Stimulated activated CD4-positive, alpha-beta T cell treated with anti-CD3 and anti-CD28 coated beads, Interleukin-4, amount 100 ng/mL, for 48 hours (primary cell): ENCODE data around the gene ADNP.

ENCODE experiments used
- DNase-seq, 2 donors: peaks; one replicate each; pipeline ENCODE4 v3.0.0-alpha.2; 2020; ENCODE audit warnings: low read depth in 2 of 2

Gene ADNP

GRCh38 chr20:50932691-50933280, 1.5 kb upstream of the ADNP start:
- DNase-seq = no peak

GRCh38 chr20:50932016-50932485, 814 bp upstream of the ADNP start:
- DNase-seq = no peak

DNA sequence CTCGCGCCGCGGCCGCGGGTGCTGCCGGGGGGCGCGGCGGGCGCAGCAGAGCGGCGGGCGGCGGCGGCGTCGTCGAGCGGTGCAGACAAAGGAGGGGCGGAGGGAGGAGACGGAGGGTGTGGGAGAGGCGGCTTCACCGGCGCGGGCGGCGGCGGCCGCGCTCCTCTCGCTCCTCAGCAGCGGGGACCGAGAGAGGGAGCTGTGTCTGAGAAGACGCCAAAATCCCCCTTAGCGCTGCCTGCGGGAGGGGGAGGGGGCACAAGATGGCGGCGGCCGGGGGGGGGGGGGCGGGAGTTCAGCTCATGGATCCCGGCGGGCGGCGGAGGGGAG, 296 bp downstream of the ADNP start:
- DNase-seq = no peak

- peak; percentile 14 to 19 for DNase-seq
Measured at GRCh38 chr20:50930139-50930975, 880 bp downstream of the ADNP start.

GRCh38 chr20:50929299-50930138, 1.7 kb downstream of the ADNP start:
- peak; percentile 93 for DNase-seq

DNA sequence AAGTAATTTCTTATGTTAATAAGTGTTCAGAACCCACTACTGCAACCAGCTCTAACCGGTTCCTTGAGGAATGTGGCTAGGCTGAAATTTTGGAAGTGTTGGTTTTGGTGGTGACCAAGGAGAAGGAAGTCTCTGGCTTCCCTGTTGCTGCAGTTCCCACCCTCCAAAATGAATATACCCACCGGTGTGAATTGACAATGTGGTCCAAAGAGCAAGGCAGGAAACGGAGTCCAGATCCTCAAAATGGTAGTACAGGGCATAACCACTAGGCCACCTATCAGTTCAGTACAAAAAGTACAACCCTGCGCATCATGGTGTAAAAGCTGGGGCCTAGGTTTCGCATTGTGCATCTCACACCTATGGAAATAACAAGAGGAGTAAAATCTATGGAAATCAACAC, 2.8 kb downstream of the ADNP start:
- no peak for DNase-seq

DNA sequence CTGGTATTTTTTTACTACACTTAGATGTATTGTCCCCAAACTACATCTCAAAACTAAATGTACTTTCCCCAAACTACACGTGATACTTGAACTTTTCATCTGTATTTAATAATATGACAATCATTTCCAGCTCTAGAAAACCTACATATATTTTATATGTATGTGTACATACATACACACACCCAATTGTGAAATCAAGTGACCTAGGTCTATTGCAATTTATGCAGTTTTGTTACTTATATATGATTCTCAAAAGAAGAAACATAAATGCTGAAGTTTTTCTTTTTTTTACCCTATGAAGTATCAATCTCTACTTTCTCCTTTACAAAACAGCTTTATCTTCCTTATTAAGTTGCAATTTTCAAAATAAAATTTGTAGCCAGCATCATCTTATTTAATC, 4.7 kb downstream of the ADNP start:
- DNase-seq = no peak

GRCh38 chr20:50924261-50924920, 6.8 kb downstream of the ADNP start:
- no peak for DNase-seq

DNA sequence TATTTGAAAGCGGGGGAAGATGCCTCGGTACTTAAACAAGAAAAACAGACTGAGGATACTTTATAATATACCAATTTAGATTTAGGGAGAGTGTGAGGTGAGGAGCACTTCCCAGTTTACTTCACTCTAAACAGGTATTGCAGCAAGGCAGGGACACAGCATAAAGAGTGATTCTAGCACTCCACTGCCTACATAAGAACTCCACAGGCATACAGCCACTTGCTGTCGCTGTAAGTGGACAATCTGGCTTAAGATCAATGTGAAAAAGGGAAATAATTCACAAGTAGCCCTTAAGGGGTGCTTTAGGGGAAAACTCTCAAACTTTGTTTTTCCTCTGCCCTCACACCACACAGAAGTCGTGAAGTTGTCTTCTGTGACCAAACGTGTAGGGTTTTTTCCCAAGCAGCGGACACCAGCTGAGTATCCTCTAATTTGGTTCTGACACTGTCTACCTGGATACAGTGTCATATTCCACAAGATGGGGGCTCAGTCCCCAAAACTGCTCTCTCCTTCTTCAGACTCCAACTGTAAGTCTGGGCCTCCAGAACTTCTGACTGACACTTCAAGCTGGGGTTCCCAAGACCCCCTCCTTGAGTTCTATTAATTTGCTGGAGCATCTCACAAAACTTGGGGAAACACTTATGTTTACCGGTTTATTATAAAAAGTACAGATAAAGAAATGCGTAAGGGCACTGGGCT, 9.3 kb downstream of the ADNP start:
- DNase-seq = no peak

- no peak for DNase-seq
Measured at GRCh38 chr20:50920997-50921396, 10.2 kb downstream of the ADNP start.

GRCh38 chr20:50919567-50919966, 11.7 kb downstream of the ADNP start:
- DNase-seq = no peak

GRCh38 chr20:50918403-50918802, 12.8 kb downstream of the ADNP start:
- no peak for DNase-seq

GRCh38 chr20:50916934-50917333, 14.3 kb downstream of the ADNP start:
- no peak for DNase-seq

DNA sequence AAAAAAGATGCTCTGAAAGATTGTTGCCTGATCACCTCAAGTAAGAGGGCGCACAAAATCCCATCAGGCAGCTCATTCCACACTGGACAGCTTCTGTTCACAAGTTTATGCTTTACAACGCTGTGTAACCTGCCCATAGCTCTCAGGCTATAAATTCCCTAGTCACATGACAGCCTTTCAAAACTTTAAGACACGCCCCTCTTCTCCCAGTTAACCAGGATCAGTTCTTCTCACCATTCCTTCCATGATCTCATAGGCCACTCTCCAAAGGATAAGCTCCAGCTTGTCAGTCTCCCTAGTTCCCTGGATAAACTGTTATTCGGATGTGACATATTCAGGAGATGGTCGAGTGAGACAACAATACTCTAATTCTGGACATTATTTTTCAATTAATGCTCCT, 15.0 kb downstream of the ADNP start:
- DNase-seq = no peak

GRCh38 chr20:50915424-50915823, 15.8 kb downstream of the ADNP start:
- DNase-seq = no peak

- peak in 1 of 2 donors; percentile 11 for DNase-seq
Measured at GRCh38 chr20:50913690-50914375, 17.4 kb downstream of the ADNP start.

- DNase-seq = no peak
Measured at GRCh38 chr20:50911716-50912115, 19.5 kb downstream of the ADNP start.

DNA sequence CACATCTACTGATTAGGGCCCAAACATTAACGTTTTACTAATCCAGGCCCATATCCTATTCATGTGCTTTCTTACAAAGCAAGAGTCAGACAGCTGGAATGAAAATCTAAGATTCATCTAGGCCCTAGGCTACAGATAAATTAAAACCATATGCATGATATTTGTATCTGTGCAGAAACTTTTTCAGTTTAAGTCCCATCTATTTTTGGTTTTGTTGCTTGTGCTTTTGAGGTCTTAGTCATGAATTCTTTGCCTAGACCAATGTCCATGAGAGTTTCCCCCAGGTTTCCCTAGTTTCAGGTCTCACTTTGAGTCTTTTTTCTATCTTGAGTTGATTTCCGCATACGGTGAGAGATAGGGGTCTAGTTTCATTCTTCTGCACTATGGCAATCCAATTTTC, 20.2 kb downstream of the ADNP start:
- DNase-seq = no peak

DNA sequence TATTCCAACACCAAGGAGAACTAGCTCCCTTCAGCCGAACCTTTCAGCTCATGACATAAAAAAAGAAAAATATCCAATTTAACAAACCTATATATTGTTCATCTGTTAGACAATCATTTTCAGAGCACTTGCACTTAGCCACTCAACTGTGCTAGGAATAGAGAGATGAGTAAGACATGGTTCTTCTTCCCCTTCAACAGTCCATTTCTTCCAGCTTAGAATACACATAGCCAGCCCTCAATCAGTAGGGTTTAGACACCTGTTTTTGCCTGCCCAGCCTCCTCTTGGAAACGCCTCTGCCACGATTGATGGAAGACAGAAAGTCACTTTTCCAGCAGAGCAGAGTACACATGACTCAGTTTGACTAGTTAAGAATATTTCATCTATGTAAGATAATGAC, 21.8 kb downstream of the ADNP start:
- no peak for DNase-seq

DNA sequence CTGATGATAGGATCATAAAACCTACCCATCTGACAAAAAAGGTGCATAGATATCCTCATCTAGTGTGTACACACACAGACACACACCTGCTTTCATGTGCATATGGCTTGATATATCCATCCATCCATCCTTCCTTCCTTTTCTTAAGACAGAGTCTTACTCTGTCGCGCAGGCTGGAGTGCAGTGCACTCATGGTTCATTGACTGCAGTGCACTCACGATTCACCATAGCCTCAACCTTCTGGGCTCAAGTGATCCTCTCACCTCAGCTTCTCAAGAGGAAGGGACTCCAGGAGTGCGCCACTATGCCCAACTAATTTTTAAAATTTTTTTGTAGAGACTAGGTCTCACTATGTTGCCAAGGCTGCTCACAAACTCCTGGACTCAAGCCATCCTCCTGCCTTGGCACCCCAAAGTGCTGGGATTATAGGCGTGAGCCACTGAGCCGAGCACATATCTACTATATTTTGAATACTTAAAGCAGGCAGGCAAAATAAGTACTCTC, 27.1 kb downstream of the ADNP start:
- DNase-seq = no peak
